Ovary (tissue), 9 donors: Measurements from ENCODE around the gene HTR1D. TPM values are rescaled to one million over a fixed set of nuclear protein-coding genes. Genes with fewer than 3 reads are reported as not detected.
A peak's percentile ranks its signal among the peaks of the same experiment; 100 is the strongest.

Experiments used
- DNase-seq, 5 donors: peaks; one replicate each; pipeline ENCODE4 v3.0.0-alpha.2; 2019 to 2020
- H3K27ac ChIP-seq, 2 donors: fragments of 200-600 bp; one replicate each; pipeline versions ENCODE4 v1.5.1 to v1.8.0; 2019 to 2022
- H3K27me3 ChIP-seq: fragments of 200-600 bp; one replicate; pipeline ENCODE4 v1.8.0; 2022
- H3K36me3 ChIP-seq: fragments of 200-600 bp; sonication (generic); one replicate; pipeline ENCODE4 v1.5.1; 2019
- H3K4me1 ChIP-seq: one replicate; pipeline ENCODE4 v1.8.1; 2013; ENCODE audit warnings: mild to moderate bottlenecking, moderate library complexity; ENCODE audit not compliant: insufficient read depth
- H3K4me3 ChIP-seq: fragments of 200-600 bp; sonication (generic); one replicate; pipeline ENCODE4 v1.5.1; 2017
- H3K9me3 ChIP-seq, 2 donors: fragments of 200-600 bp in 1 of 2; sonication (generic) in 1 of 2; one replicate each; pipeline versions ENCODE4 v1.5.1 to v1.8.1; 2013 to 2019; ENCODE audit warnings: mild to moderate bottlenecking in 1 of 2, moderate library complexity in 1 of 2
- EP300 ChIP-seq: sonication (generic); formaldehyde crosslinking; IDR thresholded peaks from one replicate; pipeline ENCODE4 v1.6.1; 2017; ENCODE audit warnings: antibody characterized with exemption
- POLR2A ChIP-seq: fragments of 450-650 bp; IDR thresholded peaks from one replicate; pipeline ENCODE4 v1.6.1; 2017; ENCODE audit warnings: antibody characterized with exemption, mild to moderate bottlenecking, moderate library complexity
- WGBS, 3 donors: extraction: QIAGEN DNeasy Blood & Tissue Kit in 1 of 3; methylation state at CpG; one replicate each; pipeline versions ENCODE4 v1.1.5 to v1.1.7; 2013 to 2017; 5-methylcytosine and 5-hydroxymethylcytosine counted together
- intact Hi-C, 4 donors: fragments of 100-400 bp; cut with DNase I; formaldehyde crosslinking; loops; one replicate each; pipeline versions ENCODE4 v1.11.0 to v1.15.1; 2022 to 2023
- polyA plus RNA-seq, 2 donors: library from polyadenylated mRNA; stranded (reverse); fragments of 200-250 nt in 1 of 2; fragments of 350-450 nt in 1 of 2; fragmentation: Illumina TruSeq in 1 of 2; extraction: RNeasy Lipid Tissue Mini Kit (QIAGEN cat#74804) in 1 of 2; gene quantifications; one replicate each; pipeline ENCODE4 v1.2.3, GENCODE V29; 2013 to 2014
- total RNA-seq, 7 donors: library from RNA; depleted of rRNA in 2 of 7; stranded (reverse); fragments of >200 nt in 2 of 7; fragmentation: NEBNext Ultra II Directional in 3 of 7; extraction: Animal tissue kit (Norgen Biotek cat#: 25700) in 3 of 7; gene quantifications; one replicate each; pipeline versions ENCODE4 v1.1.0 to v1.2.4, GENCODE V29; 2016 to 2023
- TF ChIP-seq, protein P1 (sequence below), 3 donors: fragments of 450-650 bp in 2 of 3; fragments of 200-600 bp in 1 of 3; IDR thresholded peaks; one replicate each; pipeline versions ENCODE4 v1.5.1 to v1.8.0; 2016 to 2022; ENCODE audit warnings: antibody characterized with exemption in 3 of 3, mild to moderate bottlenecking in 1 of 3
- donor health status: DM: no; HTN: no; CAD: no; lungs with moderate emphysema.
- donor health status: DM: no; HTN: no; CAD: no.
- donor health status: Bipolar disorder and iron deficiency.
- donor health status: DM: yes; HTN: yes; CAD: no.
- donor health status: DM: no; HTN: no; CAD: no.
- donor health status: DM: yes; HTN: yes; CAD: no.

Gene HTR1D
- total and polyA plus RNA-seq, 9 donors = 0.05 to 0.80 (median 0.10) TPM; not detected in 5

DNA sequence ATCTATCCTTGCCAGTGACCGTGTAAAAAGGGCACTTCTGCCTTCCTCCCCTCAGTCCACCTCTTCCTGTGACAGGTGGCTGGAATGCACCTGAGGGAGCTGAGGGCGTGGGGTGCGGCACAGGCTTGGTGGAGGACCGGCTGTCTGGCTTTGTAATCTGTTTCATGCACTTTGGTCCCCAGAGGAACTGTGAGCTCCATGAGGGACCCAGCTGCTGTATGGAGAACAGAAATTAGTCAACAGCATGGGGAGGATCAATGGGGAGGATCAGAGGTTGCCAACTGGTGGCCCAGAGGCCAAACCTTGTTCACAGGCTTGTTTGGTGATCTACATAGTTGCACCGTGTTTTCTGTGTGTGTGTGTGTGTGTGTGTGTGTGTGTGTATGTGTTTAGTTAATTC is 29.7 kb downstream of the HTR1D start:
- Histone ChIP-seq H3K4me1 (no peaks in the 10 kb centered on the region), H3K9me3 (no peaks in the 10 kb centered on the region), H3K36me3 (no peaks in the 10 kb centered on the region), H3K27ac (no peak overlapping the region), H3K4me3 (no peak overlapping the region), H3K27me3 (no peaks in the 10 kb centered on the region)
- WGBS, 3 donors = 66 to 84% (median 69%) methylated on average over 5 of the region's 5 CpGs
- TF ChIP-seq POLR2A (no peak), EP300 (no peak)
- TF ChIP-seq, protein P1, sequence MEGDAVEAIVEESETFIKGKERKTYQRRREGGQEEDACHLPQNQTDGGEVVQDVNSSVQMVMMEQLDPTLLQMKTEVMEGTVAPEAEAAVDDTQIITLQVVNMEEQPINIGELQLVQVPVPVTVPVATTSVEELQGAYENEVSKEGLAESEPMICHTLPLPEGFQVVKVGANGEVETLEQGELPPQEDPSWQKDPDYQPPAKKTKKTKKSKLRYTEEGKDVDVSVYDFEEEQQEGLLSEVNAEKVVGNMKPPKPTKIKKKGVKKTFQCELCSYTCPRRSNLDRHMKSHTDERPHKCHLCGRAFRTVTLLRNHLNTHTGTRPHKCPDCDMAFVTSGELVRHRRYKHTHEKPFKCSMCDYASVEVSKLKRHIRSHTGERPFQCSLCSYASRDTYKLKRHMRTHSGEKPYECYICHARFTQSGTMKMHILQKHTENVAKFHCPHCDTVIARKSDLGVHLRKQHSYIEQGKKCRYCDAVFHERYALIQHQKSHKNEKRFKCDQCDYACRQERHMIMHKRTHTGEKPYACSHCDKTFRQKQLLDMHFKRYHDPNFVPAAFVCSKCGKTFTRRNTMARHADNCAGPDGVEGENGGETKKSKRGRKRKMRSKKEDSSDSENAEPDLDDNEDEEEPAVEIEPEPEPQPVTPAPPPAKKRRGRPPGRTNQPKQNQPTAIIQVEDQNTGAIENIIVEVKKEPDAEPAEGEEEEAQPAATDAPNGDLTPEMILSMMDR (IDR thresholded peaks at IDR 0.05) = no peak
- no peak for DNase-seq
- intact Hi-C loops = loop anchor here in 2 of 4 donors (5.0 kb wide), 1 partner anchor 90 kb away; no protein-coding TSS in a partner anchor

DNA sequence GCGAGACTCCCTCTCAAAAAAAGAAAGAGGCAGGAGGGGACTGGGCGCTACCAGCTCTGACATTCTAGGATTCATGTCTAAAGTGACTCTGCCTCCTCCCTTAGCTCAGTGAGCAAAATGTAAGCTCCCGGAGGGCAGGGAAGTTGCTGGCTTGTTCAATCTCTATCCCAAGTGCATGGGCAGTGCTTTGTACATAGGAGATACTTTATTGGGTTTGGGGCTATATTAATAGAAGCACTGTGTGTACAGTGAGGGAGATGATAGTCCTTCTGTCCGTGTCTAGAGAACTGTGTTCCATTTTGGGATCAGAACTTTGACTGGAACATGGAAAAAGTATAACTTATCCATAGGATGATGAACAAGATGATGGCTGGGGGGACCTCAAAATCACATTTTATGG is 31.9 kb downstream of the HTR1D start:
- no peak overlapping the region for H3K27ac ChIP-seq
- TF ChIP-seq EP300 (no peak), POLR2A (no peak)
- TF ChIP-seq, protein P1 (IDR thresholded peaks at IDR 0.05) = no peak
- intact Hi-C loops = loop anchor here (2.0 to 5.0 kb wide), 2 partner anchors 87 to 88 kb away; no protein-coding TSS in a partner anchor
- H3K4me3 ChIP-seq = no peak overlapping the region
- H3K36me3 ChIP-seq = no peaks in the 10 kb centered on the region
- H3K9me3 ChIP-seq = no peaks in the 10 kb centered on the region
- DNase-seq = no peak
- WGBS, 3 donors = 62 to 75% (median 69%) methylated on average over 4 of the region's 4 CpGs
- H3K27me3 ChIP-seq = no peaks in the 10 kb centered on the region
- no peaks in the 10 kb centered on the region for H3K4me1 ChIP-seq

DNA sequence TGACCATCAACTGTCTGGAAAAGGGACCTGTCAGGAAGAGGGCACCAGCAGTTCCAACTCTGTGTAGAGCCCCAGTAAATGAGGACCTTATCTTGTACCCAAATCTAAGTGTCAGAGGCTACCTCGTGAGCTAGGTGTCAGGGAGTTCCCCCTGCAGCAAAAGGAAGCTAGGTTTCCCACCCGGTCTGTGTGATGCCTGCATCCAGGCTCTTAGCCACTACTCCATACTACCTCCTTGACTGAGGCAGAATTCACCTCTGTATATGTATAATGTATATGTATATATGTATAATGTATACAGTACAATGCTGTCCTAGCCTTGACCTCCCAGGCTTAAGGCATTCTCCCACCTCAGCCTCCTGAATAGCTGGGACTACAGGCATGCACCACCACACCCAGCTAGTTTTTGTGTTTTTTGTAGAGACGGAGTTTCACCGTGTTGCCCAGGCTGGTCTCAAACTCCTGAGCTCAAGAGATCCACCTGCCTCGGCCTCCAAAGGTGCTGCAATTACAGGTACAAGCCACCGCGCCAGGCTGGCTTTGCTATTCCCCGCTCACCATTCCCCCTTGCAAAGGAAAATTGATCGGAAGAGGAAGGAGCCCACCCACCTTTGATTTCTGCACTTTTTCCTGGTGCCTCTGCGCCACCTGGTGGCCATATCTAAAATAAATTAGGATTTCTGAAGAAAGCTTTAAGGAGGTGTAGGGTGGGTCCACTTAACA is 32.9 kb downstream of the HTR1D start:
- Histone ChIP-seq H3K4me3 (no peak overlapping the region), H3K27me3 (no peaks in the 10 kb centered on the region), H3K36me3 (no peaks in the 10 kb centered on the region), H3K4me1 (no peaks in the 10 kb centered on the region), H3K27ac (no peak overlapping the region), H3K9me3 (no peaks in the 10 kb centered on the region)
- intact Hi-C loops = loop anchor here in 2 of 4 donors (2.0 kb wide), 1 partner anchor 86 kb away; no protein-coding TSS in a partner anchor
- TF ChIP-seq, protein P1 (IDR thresholded peaks at IDR 0.05) = peak; percentile 88 to 96 (median 94)
- TF ChIP-seq EP300 = no peak
- peak; percentile 20 to 49 (median 40) for DNase-seq
- WGBS, 3 donors = 10 to 16% (median 10%) methylated on average over 10 of the region's 10 CpGs

DNA sequence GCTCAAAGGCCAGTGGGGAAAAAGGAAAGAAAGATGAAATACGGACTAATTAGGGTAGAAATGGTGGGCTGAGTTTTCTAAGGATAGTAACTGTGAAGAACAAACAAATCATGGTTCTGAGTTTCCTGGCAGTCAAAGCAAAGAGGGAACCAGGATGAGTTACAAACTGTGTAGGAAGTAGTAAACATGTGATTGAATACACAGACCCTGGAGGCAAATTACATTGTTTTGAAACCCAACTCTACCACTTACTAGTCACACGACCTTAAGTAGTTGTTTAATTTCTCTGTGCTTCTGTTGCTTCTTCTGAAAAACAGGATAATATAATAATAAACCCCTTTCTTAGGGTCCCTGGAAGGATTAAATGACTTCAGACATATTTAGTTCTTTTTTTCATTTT is 37.4 kb downstream of the HTR1D start:
- no peak for DNase-seq
- H3K4me3 ChIP-seq = no peak overlapping the region
- peaks cover 4% of the 10 kb centered on the region for H3K4me1 ChIP-seq
- no peak overlapping the region for H3K27ac ChIP-seq
- 68 to 79% (median 72%) methylated on average over 2 of the region's 2 CpGs for WGBS, 3 donors
- H3K9me3 ChIP-seq = no peaks in the 10 kb centered on the region
- H3K36me3 ChIP-seq = no peaks in the 10 kb centered on the region
- intact Hi-C loops = loop anchor here in 1 of 4 donors (5.0 kb wide), 1 partner anchor 68 kb away; no protein-coding TSS in a partner anchor
- H3K27me3 ChIP-seq = no peaks in the 10 kb centered on the region
- TF ChIP-seq, protein P1 (IDR thresholded peaks at IDR 0.05) = no peak
- TF ChIP-seq EP300 (no peak), POLR2A (no peak)
